ENCODE data around the gene ADORA1. TPM values are rescaled to one million over a fixed set of nuclear protein-coding genes. Genes with fewer than 3 reads are reported as not detected.

The ADORA1 gene
- total RNA-seq, 2 experiments from 2014 or later: not detected

GRCh38 chr1:203173566-203173965 lies 46.0 kb downstream of the ADORA1 start:
- ATAC-seq (ENCODE audit: poor library complexity) (no peak), DNase-seq (no peak)
- no peaks in the 10 kb centered on the region for H3K4me1 ChIP-seq (ENCODE audit: insufficient read depth, low read length)
- TF ChIP-seq, protein P1, sequence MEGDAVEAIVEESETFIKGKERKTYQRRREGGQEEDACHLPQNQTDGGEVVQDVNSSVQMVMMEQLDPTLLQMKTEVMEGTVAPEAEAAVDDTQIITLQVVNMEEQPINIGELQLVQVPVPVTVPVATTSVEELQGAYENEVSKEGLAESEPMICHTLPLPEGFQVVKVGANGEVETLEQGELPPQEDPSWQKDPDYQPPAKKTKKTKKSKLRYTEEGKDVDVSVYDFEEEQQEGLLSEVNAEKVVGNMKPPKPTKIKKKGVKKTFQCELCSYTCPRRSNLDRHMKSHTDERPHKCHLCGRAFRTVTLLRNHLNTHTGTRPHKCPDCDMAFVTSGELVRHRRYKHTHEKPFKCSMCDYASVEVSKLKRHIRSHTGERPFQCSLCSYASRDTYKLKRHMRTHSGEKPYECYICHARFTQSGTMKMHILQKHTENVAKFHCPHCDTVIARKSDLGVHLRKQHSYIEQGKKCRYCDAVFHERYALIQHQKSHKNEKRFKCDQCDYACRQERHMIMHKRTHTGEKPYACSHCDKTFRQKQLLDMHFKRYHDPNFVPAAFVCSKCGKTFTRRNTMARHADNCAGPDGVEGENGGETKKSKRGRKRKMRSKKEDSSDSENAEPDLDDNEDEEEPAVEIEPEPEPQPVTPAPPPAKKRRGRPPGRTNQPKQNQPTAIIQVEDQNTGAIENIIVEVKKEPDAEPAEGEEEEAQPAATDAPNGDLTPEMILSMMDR (IDR thresholded peaks at IDR 0.05): no peak
- H3K4me3 ChIP-seq (ENCODE audit: low read length): no peak overlapping the region
- H3K36me3 ChIP-seq (ENCODE audit: insufficient read depth, low read length): no peaks in the 10 kb centered on the region
- H3K27me3 ChIP-seq (ENCODE audit: control insufficient read depth in 1 of 2, insufficient read depth in 2 of 2, low read length in 2 of 2): no peaks in the 10 kb centered on the region
- Mint-ChIP-seq H3K9me3 (no peaks in the 10 kb centered on the region), H3K36me3 (ENCODE audit: low read depth) (no peaks in the 10 kb centered on the region), H3K27ac (no peak overlapping the region), H3K27me3 (peaks cover 4% of the 10 kb centered on the region), H3K4me3 (no peak overlapping the region), H3K4me1 (ENCODE audit: low read depth) (no peaks in the 10 kb centered on the region)
- H3K27ac ChIP-seq (ENCODE audit: low read depth in 1 of 2, low read length in 2 of 2): no peak overlapping the region
- intact Hi-C loops (cut with DNase I, micrococcal nuclease): no loop called here
- ChIA-PET CTCF (no interaction called here), POLR2A (no interaction called here)
- no peaks in the 10 kb centered on the region for H3K9me3 ChIP-seq (ENCODE audit: control insufficient read depth in 1 of 2, insufficient read depth in 1 of 2, low read length in 2 of 2)

GRCh38 chr1:203174324-203174985 lies 46.9 kb downstream of the ADORA1 start:
- intact Hi-C loops (cut with DNase I, micrococcal nuclease): no loop called here
- no peaks in the 10 kb centered on the region for H3K27me3 ChIP-seq (ENCODE audit: control insufficient read depth in 1 of 2, insufficient read depth in 2 of 2, low read length in 2 of 2)
- H3K36me3 ChIP-seq (ENCODE audit: insufficient read depth, low read length): no peaks in the 10 kb centered on the region
- Mint-ChIP-seq H3K27ac (no peak overlapping the region), H3K4me3 (no peak overlapping the region), H3K36me3 (ENCODE audit: low read depth) (no peaks in the 10 kb centered on the region), H3K27me3 (peaks cover 4% of the 10 kb centered on the region), H3K4me1 (ENCODE audit: low read depth) (no peaks in the 10 kb centered on the region), H3K9me3 (no peaks in the 10 kb centered on the region)
- no peaks in the 10 kb centered on the region for H3K9me3 ChIP-seq (ENCODE audit: control insufficient read depth in 1 of 2, insufficient read depth in 1 of 2, low read length in 2 of 2)
- H3K4me3 ChIP-seq (ENCODE audit: low read length): no peak overlapping the region
- ChIA-PET CTCF (interaction anchor here (0.6 kb wide), 1 partner anchor 211 kb away, joined by 3 read pairs; no protein-coding TSS in a partner anchor), POLR2A (no interaction called here)
- H3K27ac ChIP-seq (ENCODE audit: low read depth in 1 of 2, low read length in 2 of 2): no peak overlapping the region
- DNase-seq (no peak), ATAC-seq (ENCODE audit: poor library complexity) (no peak)
- no peaks in the 10 kb centered on the region for H3K4me1 ChIP-seq (ENCODE audit: insufficient read depth, low read length)
- TF ChIP-seq, protein P1 (IDR thresholded peaks at IDR 0.05): no peak

DNA sequence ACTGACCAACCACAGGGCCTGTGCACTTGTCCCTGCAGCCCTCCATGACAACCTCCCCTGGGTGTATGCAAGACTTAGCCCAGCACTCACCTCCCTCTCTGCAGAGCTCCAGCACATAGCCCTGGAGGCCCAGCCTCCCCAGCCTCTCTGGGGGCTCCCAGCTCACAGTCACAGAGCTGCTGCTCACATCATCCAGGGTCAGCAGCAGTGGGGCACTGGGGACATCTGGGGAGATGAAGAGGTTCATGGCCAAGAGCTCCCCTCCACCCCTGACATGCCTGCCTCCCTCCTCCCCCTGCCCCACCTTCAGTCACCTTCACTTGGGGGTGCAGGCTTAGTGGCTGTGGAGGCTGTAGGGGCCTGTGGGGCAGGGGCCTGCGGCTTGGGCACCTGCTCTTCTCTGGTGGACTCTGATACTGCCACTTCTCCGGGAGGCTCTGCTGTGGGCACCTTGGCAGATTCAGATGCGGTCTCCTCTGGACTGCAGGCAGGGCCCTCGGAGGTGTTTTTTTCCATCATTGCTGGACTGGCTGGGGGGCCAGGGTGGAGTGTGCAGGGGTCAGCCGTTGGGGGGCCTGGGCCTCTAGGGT lies 47.8 kb downstream of the ADORA1 start, which contains the start of gene MYBPH:
Gene MYBPH, minus strand, starts transcription at position 590 of the 590 bp plus-strand sequence. Its CDS starts 71 bp downstream, at position 519.
- TF ChIP-seq, protein P1 (IDR thresholded peaks at IDR 0.05): no peak
- CTCF ChIA-PET: no interaction called here
- H3K27ac Mint-ChIP-seq: no peak within 1 kb of the TSS

More for the DNA sequence above, 47.8 kb downstream of the ADORA1 start, which contains the start of gene MYBPH:
- Mint-ChIP-seq H3K36me3 (ENCODE audit: low read depth) (no peaks in the 10 kb centered on the region), H3K27me3 (peaks cover 4% of the 10 kb centered on the region), H3K4me3 (no peak within 1 kb of the TSS), H3K4me1 (ENCODE audit: low read depth) (no peaks in the 10 kb centered on the region), H3K9me3 (no peaks in the 10 kb centered on the region)
- H3K4me1 ChIP-seq (ENCODE audit: insufficient read depth, low read length): no peaks in the 10 kb centered on the region
- H3K36me3 ChIP-seq (ENCODE audit: insufficient read depth, low read length): no peaks in the 10 kb centered on the region
- H3K27me3 ChIP-seq (ENCODE audit: control insufficient read depth in 1 of 2, insufficient read depth in 2 of 2, low read length in 2 of 2): no peaks in the 10 kb centered on the region
- intact Hi-C loops (cut with DNase I, micrococcal nuclease): no loop called here
- ATAC-seq (ENCODE audit: poor library complexity) (no peak), DNase-seq (no peak)
- H3K27ac ChIP-seq (ENCODE audit: low read depth in 1 of 2, low read length in 2 of 2): no peak within 1 kb of the TSS
- H3K9me3 ChIP-seq (ENCODE audit: control insufficient read depth in 1 of 2, insufficient read depth in 1 of 2, low read length in 2 of 2): no peaks in the 10 kb centered on the region
- POLR2A ChIA-PET: no interaction called here
- no peak within 1 kb of the TSS for H3K4me3 ChIP-seq (ENCODE audit: low read length)
